Coronary artery (tissue), 2 donors: Measurements from ENCODE around the gene PLG.
"Not testable (repeated sequence)": the region's sequence is repeated elsewhere in the genome, so short reads cannot be mapped to it uniquely, and the experiment has no call there.

Experiments used
- DNase-seq: peaks from one replicate; pipeline ENCODE4 v3.0.0-alpha.2; 2017; ENCODE audit warnings: low spot score
- H3K27ac ChIP-seq, 2 donors: fragments of 200-600 bp; sonication (generic); one replicate each; pipeline ENCODE4 v1.5.1; 2016 to 2019
- H3K4me3 ChIP-seq: fragments of 200-600 bp; sonication (generic); 2 replicates; pipeline ENCODE4 v1.5.1; 2016; ENCODE audit warnings: mild to moderate bottlenecking, moderate library complexity
- CTCF ChIP-seq: fragments of 200-600 bp; sonication (generic); IDR thresholded peaks from one replicate; pipeline ENCODE4 v1.5.1; 2019; ENCODE audit warnings: antibody characterized with exemption

The PLG gene

GRCh38 chr6:160792708-160793107 is 90.7 kb downstream of the PLG start:
- H3K27ac ChIP-seq, result no peak overlapping the region
- TF ChIP-seq CTCF, result no peak
- no peak for DNase-seq
- H3K4me3 ChIP-seq, result no peak overlapping the region

- Histone ChIP-seq H3K27ac (no peak overlapping the region), H3K4me3 (no peak overlapping the region)
- TF ChIP-seq CTCF, result no peak
Observed at GRCh38 chr6:160793652-160794051, 91.6 kb downstream of the PLG start.

GRCh38 chr6:160795721-160796120 is 93.7 kb downstream of the PLG start:
- TF ChIP-seq CTCF, result no peak
- no peak overlapping the region for H3K27ac ChIP-seq
- DNase-seq, result no peak
- no peak overlapping the region for H3K4me3 ChIP-seq

More at GRCh38 chr6:160793652-160794051, 91.6 kb downstream of the PLG start:
- DNase-seq, result no peak

- DNase-seq, result no peak
- Histone ChIP-seq H3K27ac (no peak overlapping the region), H3K4me3 (no peak overlapping the region)
- TF ChIP-seq CTCF, result no peak
Observed at GRCh38 chr6:160798625-160799024, 96.6 kb downstream of the PLG start.

- Histone ChIP-seq H3K27ac (no peak overlapping the region), H3K4me3 (no peak overlapping the region)
- DNase-seq, result no peak
- TF ChIP-seq CTCF, result no peak
Observed at GRCh38 chr6:160799801-160800506, 97.9 kb downstream of the PLG start.

GRCh38 chr6:160801418-160801817 is 99.4 kb downstream of the PLG start:
- TF ChIP-seq CTCF, result no peak
- Histone ChIP-seq H3K4me3 (no peak overlapping the region), H3K27ac (no peak overlapping the region)
- no peak for DNase-seq

GRCh38 chr6:160802049-160802448 is 100.0 kb downstream of the PLG start:
- not testable (repeated sequence) for DNase-seq, H3K4me3 ChIP-seq, H3K27ac ChIP-seq
